Tibial nerve (tissue), 4 donors: ENCODE results near the gene TMED10. TPM values are rescaled to one million over a fixed set of nuclear protein-coding genes. Genes with fewer than 3 reads are reported as not detected.
A peak's percentile ranks its signal among the peaks of the same experiment; 100 is the strongest.

Experiments
- DNase-seq, 2 donors: peaks; one replicate each; pipeline ENCODE4 v3.0.0-alpha.2; 2019; ENCODE audit warnings: low spot score in 2 of 2
- H3K27ac ChIP-seq, 4 donors: fragments of 200-600 bp; sonication (generic) in 3 of 4; one replicate each; pipeline ENCODE4 v1.5.1; 2017 to 2019; ENCODE audit warnings: mild to moderate bottlenecking in 1 of 4
- H3K27me3 ChIP-seq, 2 donors: fragments of 200-600 bp; sonication (generic) in 1 of 2; one replicate each; pipeline versions ENCODE4 v1.5.1 to v1.6.0; 2017 to 2019
- H3K36me3 ChIP-seq, 3 donors: fragments of 200-600 bp; sonication (generic); one replicate each; pipeline ENCODE4 v1.5.1; 2018 to 2019
- H3K4me1 ChIP-seq, 4 donors: fragments of 200-600 bp; sonication (generic) in 3 of 4; one replicate each; pipeline ENCODE4 v1.5.1; 2017 to 2019
- H3K4me3 ChIP-seq, 4 donors: fragments of 200-600 bp; sonication (generic) in 3 of 4; one replicate each; pipeline ENCODE4 v1.5.1; 2017 to 2019; ENCODE audit warnings: mild to moderate bottlenecking in 1 of 4, moderate library complexity in 1 of 4
- H3K9me3 ChIP-seq, 4 donors: fragments of 200-600 bp; sonication (generic) in 3 of 4; one replicate each; pipeline ENCODE4 v1.5.1; 2017 to 2019
- EP300 ChIP-seq, 2 donors: sonication (generic); formaldehyde crosslinking; IDR thresholded peaks; one replicate each; pipeline ENCODE4 v1.6.1; 2017; ENCODE audit warnings: antibody characterized with exemption in 2 of 2, mild to moderate bottlenecking in 1 of 2
- POLR2A ChIP-seq, 2 donors: fragments of 450-650 bp; IDR thresholded peaks; one replicate each; pipeline ENCODE4 v1.6.1; 2017; ENCODE audit warnings: antibody characterized with exemption in 2 of 2, mild to moderate bottlenecking in 2 of 2, moderate library complexity in 2 of 2
- WGBS, 2 donors: methylation state at CpG; one replicate each; pipeline ENCODE4 v1.1.5; 2018; 5-methylcytosine and 5-hydroxymethylcytosine counted together
- total RNA-seq, 4 donors: library from RNA; depleted of rRNA; stranded (reverse); fragments of >200 nt; gene quantifications; one replicate each; pipeline ENCODE4 v1.1.0, GENCODE V29; 2016
- TF ChIP-seq, protein P1 (sequence below), 5 experiments: fragments of 200-600 bp in 3 of 5; fragments of 450-650 bp in 2 of 5; sonication (generic) in 3 of 5; IDR thresholded peaks; one replicate each; pipeline ENCODE4 v1.5.1; 2016 to 2019; ENCODE audit warnings: antibody characterized with exemption in 5 of 5, mild to moderate bottlenecking in 3 of 5, moderate library complexity in 2 of 5

The TMED10 gene
- total RNA-seq, 4 donors from 2014 or later: 262 to 296 (median 280) TPM

DNA sequence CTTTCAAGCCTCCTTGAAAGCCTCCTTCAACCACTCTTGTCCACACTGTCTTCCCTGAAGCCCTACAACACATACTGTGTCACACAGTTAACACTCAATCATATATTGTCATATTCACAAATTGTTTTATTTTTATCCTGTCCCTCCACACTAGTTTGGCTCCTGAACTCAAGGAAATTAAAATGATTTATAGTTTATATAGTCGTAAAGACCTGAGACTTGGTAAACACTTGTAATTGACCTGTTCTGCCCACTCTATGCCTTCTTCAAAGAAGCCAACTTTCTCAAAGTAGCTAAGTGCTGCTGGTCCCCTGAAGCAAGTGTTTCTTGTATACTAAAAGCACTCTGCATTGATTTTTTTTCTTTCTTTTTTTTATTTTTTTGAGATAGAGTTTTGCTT, 33.9 kb downstream of the TMED10 start:
- H3K36me3 ChIP-seq: peaks cover 0 to 5% (median 0%) of the 10 kb centered on the region in 3 donors
- H3K27ac ChIP-seq: peak overlapping the region; percentile 67 to 97 (median 90)
- H3K4me3 ChIP-seq: no peak overlapping the region
- no peaks in the 10 kb centered on the region for H3K27me3 ChIP-seq
- TF ChIP-seq, protein P1, sequence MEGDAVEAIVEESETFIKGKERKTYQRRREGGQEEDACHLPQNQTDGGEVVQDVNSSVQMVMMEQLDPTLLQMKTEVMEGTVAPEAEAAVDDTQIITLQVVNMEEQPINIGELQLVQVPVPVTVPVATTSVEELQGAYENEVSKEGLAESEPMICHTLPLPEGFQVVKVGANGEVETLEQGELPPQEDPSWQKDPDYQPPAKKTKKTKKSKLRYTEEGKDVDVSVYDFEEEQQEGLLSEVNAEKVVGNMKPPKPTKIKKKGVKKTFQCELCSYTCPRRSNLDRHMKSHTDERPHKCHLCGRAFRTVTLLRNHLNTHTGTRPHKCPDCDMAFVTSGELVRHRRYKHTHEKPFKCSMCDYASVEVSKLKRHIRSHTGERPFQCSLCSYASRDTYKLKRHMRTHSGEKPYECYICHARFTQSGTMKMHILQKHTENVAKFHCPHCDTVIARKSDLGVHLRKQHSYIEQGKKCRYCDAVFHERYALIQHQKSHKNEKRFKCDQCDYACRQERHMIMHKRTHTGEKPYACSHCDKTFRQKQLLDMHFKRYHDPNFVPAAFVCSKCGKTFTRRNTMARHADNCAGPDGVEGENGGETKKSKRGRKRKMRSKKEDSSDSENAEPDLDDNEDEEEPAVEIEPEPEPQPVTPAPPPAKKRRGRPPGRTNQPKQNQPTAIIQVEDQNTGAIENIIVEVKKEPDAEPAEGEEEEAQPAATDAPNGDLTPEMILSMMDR (IDR thresholded peaks at IDR 0.05): no peak
- no peak for TF ChIP-seq POLR2A (IDR thresholded peaks at IDR 0.05)
- TF ChIP-seq EP300 (IDR thresholded peaks at IDR 0.05): no peak
- 30 to 32% methylated on average over 1 of the region's 1 CpG for WGBS, 2 donors
- H3K4me1 ChIP-seq: peaks cover 2 to 99% (median 76%) of the 10 kb centered on the region in 4 donors
- DNase-seq: no peak
- H3K9me3 ChIP-seq: no peaks in the 10 kb centered on the region

DNA sequence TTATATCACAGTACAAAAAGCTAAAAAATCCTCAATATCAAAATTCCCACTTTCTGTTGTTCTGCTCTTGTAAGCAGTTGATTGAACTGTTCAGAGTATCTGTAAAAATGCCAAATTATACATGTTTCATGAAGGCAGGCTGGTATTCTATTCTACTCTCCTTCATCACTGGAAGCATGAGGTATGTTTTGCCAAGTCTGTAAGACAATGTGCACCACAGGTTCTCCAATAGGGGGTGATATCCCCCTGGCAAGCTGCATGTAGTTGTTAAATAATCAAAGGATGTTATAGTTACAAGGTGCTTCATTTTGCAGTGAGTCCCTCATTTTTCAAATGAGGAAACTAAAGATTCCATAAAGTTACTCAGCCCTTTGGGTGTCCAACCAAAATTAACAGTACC, 34.4 kb downstream of the TMED10 start:
- DNase-seq: no peak
- Histone ChIP-seq H3K4me1 (peaks cover 2 to 94% (median 73%) of the 10 kb centered on the region in 4 donors), H3K27me3 (no peaks in the 10 kb centered on the region), H3K27ac (peak overlapping the region; percentile 24 to 97 (median 78)), H3K36me3 (peaks cover 0 to 5% (median 0%) of the 10 kb centered on the region in 3 donors), H3K4me3 (no peak overlapping the region), H3K9me3 (no peaks in the 10 kb centered on the region)
- no peak for TF ChIP-seq EP300 (IDR thresholded peaks at IDR 0.05)
- TF ChIP-seq, protein P1 (IDR thresholded peaks at IDR 0.05): peak in 2 of 5 experiments; percentile 10 to 35

DNA sequence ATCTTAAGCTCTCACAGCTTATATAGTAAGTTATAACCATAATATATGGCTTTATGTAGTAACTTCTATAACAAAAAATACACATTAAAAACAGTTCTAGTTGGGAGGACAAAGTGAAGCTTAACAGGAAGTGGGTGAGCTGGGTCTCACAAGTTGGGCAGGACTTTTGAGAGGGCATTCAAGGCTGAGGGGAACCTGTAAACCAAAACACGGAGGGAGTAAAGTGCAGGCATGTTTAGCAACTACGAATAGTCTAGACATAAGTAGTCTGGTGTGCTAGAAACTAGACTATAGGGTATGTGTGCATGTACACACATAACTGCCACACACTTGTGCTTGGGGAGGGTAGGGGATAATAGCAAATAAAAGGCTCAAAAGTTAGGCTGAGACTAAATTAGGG, 35.4 kb downstream of the TMED10 start:
- H3K36me3 ChIP-seq: peaks cover 0 to 5% (median 0%) of the 10 kb centered on the region in 3 donors
- WGBS, 2 donors: 71 to 76% methylated on average over 2 of the region's 2 CpGs
- H3K27me3 ChIP-seq: no peaks in the 10 kb centered on the region
- TF ChIP-seq EP300 (IDR thresholded peaks at IDR 0.05) (no peak), POLR2A (IDR thresholded peaks at IDR 0.05) (no peak)
- TF ChIP-seq, protein P1 (IDR thresholded peaks at IDR 0.05): no peak
- H3K27ac ChIP-seq: peak overlapping the region; percentile 24 to 97 (median 78)
- H3K9me3 ChIP-seq: no peaks in the 10 kb centered on the region
- H3K4me1 ChIP-seq: peaks cover 2 to 89% (median 64%) of the 10 kb centered on the region in 4 donors
- no peak overlapping the region for H3K4me3 ChIP-seq
- no peak for DNase-seq

DNA sequence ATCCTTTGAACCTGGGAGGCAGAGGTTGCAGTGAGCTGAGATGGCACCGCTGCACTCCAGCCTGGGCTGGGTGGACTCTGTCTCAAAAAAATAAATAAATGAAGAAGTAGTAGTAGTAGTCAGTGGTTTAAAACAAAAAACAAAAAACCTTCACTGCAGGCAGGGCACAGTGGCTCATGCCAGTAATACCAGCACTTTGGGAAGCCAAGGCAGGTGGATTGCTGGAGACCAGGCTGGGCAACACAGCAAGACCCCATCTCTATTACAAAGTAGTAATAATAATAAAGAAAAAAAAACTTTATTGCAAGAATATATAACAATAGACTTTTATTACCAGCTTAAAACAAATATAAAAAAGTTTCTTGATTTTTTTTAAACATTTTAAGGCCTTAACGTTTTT, 35.8 kb downstream of the TMED10 start:
- DNase-seq: no peak
- H3K36me3 ChIP-seq: peaks cover 0 to 7% (median 0%) of the 10 kb centered on the region in 3 donors
- WGBS, 2 donors: 84 to 87% methylated on average over 2 of the region's 2 CpGs
- H3K27me3 ChIP-seq: no peaks in the 10 kb centered on the region
- H3K9me3 ChIP-seq: no peaks in the 10 kb centered on the region
- no peak for TF ChIP-seq EP300 (IDR thresholded peaks at IDR 0.05)
- TF ChIP-seq POLR2A (IDR thresholded peaks at IDR 0.05): no peak
- TF ChIP-seq, protein P1 (IDR thresholded peaks at IDR 0.05): no peak
- no peak overlapping the region for H3K4me3 ChIP-seq
- H3K27ac ChIP-seq: peak overlapping the region in 3 of 4 donors; percentile 67 to 97 (median 90)
- H3K4me1 ChIP-seq: peaks cover under 1 to 84% (median 60%) of the 10 kb centered on the region in 4 donors

DNA sequence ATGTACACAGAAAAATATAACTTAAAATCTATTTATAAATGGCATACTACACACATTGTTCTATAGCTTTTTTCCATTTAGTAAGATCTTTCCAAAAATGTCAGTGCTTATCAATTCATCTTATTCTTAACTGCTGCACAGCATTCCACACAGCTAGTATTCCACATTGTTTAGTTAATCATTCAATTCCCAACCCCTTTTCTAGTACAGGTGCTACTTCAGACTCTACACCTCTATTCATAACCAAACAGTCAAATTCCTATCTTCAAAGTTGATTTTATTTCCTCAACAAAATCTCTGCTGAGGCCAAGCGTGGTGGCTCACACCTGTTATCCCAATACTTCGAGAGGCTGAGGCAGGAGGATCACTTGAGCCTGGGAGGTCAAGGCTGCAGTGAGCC, 37.2 kb downstream of the TMED10 start:
- Histone ChIP-seq H3K27ac (peak overlapping the region; percentile 19 to 97 (median 78)), H3K27me3 (no peaks in the 10 kb centered on the region), H3K36me3 (peaks cover 0 to 16% (median 2%) of the 10 kb centered on the region in 3 donors), H3K4me1 (peaks cover 0 to 70% (median 46%) of the 10 kb centered on the region in 4 donors), H3K4me3 (no peak overlapping the region), H3K9me3 (no peaks in the 10 kb centered on the region)
- TF ChIP-seq, protein P1 (IDR thresholded peaks at IDR 0.05): no peak
- TF ChIP-seq POLR2A (IDR thresholded peaks at IDR 0.05) (no peak), EP300 (IDR thresholded peaks at IDR 0.05) (no peak)
- WGBS, 2 donors: 90 to 100% methylated on average over 2 of the region's 2 CpGs
- DNase-seq: no peak
